GM15510 (cell line): Measurements from ENCODE around the gene SH3BGRL3.

Source experiments
- POLR2A ChIP-seq: IDR thresholded peaks from 3 replicates; pipeline ENCODE4 v1.6.1; 2011; ENCODE audit warnings: borderline replicate concordance; ENCODE audit not compliant: insufficient read length; ENCODE audit errors: extremely low read depth

The SH3BGRL3 gene

DNA sequence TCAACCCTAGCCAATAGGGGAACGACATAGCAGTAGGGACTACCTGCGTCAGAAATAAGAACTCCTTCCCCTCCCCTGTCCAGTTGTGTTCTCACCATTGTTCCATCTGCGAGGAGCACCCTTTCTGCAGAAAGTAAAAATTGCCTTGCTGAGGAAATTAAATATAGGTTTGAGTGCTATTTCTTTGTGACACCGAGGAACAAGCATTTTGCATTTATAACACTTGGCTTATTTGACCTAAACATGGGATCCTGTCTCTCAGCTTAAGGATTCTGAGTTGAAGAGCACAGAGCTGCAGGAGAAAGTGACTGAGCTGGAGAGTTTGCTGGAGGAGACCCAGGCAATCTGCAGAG is 10.7 kb upstream of the SH3BGRL3 start:
- no peak for TF ChIP-seq POLR2A

DNA sequence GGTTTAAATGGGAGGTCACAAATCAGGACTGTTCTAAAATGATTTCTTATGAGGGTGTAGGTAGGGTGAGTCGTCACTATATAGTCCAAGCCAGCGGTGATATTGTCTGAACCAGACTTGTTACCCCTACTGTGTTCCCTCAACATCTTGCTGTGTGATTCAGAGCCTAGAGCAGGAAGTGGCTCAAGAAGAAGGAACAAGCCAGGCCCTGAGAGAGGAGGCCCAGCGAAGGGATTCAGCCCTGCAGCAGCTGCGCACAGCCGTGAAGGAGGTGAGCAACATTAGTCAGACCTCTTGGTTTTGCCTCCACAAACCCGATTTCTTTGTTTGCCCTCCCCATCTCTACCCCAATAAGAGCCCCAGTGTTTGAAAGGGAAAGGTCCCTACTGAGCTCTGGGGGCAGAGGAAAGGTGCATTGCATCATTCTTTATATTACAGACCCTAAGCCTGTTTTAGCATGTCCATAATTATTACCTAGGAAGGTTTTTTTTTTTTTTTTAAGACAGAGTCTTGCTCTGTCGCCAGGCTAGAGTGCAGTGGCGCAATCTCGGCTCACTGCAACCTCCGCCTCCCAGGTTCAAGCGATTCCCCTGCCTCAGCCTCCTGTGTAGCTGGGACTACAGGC is 5.0 kb upstream of the SH3BGRL3 start:
- TF ChIP-seq POLR2A: no peak

DNA sequence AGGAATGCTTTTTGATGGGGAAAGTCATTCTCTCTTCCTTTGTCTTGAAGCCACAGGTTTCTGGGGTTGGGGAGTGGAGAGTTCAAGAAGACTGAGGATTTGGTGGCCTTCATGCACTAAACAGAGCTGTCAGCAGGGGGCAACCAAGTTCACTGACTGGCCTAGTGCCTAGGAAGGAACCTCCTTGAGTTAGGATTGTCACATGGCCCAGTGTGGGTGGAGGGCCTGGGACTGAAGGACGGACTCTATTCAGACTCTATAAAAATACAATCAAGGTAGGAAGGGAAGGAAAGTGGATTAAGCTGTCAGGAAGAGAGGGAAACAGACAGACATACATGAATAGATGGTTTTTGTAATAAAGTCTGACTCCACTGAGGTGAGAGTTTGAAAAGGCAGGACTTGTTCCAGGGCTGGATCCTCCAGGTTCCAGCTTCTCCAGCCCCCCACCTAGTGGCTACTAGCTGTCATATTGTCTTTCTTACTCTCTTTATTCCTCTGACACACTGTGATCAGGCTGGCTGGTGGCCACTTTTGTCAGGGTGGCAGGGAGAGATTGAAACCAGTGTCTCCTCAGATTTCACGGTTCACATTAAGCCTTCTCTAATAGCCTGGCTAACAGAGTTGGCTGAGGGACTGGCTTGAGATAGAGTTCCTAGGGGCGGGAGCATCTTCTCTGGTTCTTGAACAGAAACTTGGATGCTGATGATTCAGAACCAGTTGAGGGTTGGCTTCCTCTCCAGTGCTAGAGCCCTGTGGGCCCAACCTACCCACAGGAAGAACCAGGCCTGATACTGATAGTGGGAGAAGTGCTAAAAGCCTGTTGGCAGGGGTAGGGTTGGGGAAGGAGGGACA is 4.1 kb upstream of the SH3BGRL3 start:
- TF ChIP-seq POLR2A: no peak

DNA sequence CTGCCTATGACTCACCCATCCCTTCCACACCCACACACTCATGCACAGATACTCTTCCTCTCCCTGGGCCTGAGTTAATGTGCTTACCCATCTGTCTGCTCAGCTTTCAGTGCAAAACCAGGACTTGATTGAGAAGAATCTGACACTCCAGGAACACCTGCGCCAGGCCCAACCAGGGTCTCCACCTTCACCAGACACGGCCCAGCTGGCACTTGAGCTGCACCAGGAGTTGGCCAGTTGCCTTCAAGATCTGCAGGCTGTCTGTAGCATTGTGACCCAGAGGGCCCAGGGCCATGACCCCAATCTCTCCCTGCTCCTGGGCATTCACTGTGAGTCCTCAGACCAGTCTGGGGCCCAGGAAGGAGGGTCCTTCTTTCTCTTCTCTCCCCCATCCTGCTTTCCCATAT is 3.5 kb upstream of the SH3BGRL3 start:
- no peak for TF ChIP-seq POLR2A

DNA sequence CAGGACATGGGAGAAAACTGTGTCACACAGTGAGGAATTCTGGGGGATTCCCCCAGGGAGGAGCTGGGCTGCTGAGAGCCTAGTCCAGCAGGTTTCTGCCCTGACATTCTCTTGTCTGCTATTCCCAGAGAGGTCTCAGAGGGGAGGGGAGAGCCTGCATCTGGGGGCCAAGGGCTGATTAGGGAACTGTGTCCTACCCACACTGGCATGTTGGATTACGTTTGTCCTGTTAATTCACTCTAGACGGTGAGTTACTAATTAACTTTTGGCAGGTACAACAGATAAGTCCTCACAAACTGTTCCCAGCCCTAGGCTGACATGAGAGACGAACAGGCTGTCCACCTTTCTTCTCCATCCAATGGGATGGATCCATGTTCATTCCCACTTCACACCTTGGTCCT is 2.6 kb upstream of the SH3BGRL3 start:
- TF ChIP-seq POLR2A: no peak

DNA sequence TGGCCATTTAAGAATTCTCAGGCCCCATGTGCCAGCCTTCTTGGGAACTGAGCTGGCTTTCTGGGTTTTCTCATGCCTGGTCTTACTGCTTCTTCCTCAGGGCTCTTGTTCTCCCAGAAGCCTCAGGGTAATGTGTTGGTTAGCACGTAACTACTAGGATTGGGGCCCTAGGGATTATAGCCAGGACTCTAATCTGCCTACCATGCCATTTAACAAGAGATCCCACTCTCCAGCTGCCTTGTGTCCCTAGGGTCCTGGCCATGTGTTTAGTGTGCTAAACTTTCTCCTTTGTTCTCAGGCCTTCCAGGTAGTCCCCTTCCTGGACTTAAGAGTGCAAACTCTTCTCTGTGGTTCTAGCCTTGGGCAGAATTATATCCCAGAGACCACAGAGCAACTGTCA is 2.2 kb upstream of the SH3BGRL3 start:
- no peak for TF ChIP-seq POLR2A

DNA sequence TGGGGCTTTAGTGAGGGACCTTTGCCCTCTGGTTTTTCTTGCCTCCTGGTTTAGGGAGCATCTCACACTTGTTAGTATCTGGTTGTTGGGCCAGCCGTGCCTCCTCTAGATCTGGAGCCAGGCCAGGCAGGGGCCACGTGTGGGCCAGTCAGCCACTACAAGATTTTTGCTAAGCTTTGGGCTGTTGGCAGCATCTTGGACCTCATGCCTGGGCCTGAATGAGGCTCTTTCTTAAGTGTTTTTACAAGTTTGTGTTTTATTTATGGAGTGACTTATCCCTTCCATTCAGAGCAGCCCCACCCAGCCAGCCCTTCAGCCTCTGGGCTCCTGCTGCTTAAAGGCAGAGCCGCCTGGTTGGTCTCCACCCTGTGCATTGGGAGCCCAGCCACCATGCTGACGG is 1.6 kb upstream of the SH3BGRL3 start:
- no peak for TF ChIP-seq POLR2A

DNA sequence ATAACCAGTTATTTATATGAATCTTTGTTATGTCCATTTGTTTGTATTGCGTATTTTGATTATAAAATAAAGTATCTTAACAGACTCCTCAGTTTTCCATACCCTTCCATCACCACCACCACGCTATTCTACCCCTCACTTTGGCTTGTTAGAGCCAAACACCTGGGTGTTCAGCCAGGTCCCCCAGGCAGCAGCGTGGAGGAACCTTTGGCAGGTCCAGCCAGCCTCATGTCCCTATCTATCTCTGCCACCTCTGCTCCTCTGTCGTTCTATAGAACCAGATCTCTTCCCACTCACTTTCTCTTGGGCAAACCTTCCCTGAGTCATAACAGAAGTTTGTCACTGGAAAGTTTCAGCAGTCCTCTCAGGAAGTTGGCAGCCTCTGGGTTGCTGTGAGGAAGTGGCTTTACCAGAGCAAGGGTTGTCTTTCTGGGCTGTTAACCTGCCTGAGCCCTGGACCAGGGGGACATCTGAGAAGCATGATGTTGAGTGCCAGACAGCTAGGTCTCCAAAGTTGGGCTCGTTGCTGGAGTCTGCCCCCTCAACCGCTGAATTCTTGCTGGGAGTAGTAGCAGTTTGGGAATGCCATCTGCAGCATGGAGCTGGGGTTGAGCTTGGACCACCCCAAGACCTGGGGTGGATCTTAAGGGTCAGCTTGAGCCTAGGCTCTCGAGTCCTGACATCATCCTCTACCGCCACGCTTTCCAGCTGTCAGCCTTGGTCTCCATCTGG is 996 bp upstream of the SH3BGRL3 start:
- TF ChIP-seq POLR2A: no peak

DNA sequence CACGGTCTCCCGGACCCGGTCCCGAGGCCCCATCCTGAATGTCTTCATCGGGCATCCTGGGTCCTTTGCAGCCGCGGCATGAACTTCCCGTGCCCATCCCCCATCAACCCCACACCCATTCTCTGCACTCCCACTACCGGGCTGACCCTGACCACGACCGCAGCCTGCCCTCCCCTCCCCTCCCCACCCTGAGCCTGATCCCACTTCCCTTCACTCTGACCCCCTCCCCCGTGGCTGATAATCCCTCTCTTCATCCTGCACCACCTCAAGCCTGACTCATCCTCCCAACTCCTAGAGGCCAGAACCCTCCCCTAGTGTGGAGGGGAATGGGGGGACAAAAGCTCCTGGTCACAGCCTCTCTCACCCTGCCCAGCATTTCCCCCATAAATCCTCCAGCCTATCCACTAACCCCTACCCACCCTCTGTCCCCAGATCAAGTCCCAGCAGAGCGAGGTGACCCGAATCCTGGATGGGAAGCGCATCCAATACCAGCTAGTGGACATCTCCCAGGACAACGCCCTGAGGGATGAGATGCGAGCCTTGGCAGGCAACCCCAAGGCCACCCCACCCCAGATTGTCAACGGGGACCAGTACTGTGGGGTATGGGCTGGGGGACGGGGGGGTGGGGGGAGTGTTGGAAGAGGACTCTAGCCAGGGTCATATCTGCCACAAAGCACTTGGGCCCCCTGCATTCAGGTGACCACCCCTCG is 602 bp downstream of the SH3BGRL3 start:
- no peak for TF ChIP-seq POLR2A

DNA sequence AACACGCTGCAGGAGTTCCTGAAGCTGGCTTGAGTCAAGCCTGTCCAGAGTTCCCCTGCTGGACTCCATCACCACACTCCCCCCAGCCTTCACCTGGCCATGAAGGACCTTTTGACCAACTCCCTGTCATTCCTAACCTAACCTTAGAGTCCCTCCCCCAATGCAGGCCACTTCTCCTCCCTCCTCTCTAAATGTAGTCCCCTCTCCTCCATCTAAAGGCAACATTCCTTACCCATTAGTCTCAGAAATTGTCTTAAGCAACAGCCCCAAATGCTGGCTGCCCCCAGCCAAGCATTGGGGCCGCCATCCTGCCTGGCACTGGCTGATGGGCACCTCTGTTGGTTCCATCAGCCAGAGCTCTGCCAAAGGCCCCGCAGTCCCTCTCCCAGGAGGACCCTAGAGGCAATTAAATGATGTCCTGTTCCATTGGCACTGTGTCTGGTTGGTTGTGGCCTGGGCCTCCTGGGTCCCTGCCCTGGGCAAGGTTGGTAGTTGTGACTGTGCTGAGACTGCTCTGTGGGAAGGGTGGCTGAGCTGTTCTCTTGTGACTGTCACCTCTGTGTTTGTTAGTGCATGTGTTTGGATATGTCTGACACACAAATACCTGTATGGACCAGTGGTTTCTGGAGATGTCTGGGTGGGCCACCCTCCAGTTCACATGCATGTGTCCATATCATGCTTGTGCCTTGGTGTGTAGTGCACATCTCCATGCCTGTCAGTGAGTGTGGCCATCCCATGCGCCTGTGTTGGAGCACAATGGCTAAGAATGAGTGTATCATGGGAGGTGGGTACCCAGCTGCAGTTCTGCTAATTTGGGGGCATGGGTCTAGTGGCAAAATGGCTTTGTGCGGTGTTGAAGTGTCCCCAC is 1.4 kb downstream of the SH3BGRL3 start:
- TF ChIP-seq POLR2A: no peak

DNA sequence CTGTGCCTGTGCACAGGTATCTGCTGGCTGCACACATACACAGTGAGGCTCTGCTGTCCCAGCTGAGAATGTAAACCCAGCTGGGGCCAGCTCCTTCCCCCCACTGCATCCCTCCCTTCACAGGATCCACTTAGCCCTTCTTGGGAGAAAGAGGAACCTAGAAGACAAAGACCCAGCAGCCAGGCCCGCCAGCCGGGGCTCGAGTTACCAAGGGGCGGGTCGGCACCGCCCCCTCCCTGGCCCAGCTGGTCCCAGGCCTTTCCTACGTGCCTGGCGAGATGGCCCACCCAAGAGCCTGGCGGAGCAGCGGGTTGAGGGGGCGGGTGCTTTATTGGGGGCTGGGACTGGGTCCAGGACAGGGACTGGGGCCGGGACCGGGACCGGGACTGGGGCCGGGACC is 2.1 kb downstream of the SH3BGRL3 start:
- TF ChIP-seq POLR2A: no peak

DNA sequence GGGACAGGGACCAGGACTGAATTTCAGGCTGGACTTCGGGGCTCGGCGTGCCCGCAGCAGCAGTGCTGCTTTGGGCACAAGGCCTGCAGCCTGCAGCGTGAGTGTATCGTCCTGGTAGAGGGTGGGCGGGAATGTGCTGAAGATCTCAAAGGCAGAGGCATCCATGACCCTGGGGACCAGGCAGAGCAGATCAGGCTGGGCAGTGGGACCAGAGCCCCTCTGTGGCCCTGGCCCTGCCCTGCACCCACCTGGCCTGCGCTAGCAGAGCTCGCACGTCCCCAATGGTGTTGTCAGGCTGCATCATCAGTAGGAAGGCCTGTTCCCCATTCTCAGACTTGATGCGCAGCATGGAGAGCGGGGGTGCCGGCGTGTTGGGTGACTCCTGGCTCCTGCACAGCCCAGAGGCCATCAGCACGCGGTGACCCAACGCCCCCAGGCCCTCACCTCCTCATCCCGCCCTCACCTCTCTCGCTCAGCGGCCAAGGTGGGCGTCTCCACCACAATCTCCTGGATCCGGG is 2.6 kb downstream of the SH3BGRL3 start:
- TF ChIP-seq POLR2A: no peak

DNA sequence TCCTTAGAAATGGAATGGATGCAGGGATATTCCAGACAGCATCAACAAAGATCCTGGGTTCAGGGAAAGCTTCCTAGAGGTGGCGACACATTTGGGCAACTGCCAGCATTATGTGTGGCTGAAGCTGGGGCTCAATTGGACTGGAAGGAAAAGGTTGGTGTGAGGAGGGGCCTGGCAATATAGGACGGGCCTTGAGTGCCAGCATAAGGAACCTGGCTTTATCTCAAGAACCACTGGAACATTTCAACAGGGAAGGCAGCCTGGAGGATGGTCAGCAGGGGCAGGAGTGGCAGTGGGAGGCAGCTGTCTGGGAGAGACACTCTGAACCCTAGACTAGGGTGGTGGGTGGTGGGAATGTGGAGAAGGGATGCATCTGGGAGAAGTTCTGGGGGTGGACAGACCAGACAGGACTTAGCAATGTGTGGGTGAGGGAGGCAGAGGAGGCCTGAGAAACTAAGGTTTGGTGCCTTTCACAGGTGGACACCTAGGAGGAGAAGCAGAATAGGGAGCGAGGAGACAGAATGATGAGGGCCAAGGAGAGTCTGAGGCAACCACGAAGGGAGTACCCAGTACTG is 3.5 kb downstream of the SH3BGRL3 start:
- TF ChIP-seq POLR2A: no peak
